K562 (cell line): ENCODE measurements around the gene TMEFF1. TPM values are rescaled to one million over a fixed set of nuclear protein-coding genes. Genes with fewer than 3 reads are reported as not detected.

Experiments used
- ATAC-seq: fragments of 200-7000 bp; cut with Tn5 transposase; 3 replicates; pipeline ENCODE4 v1.9.1; 2020; ENCODE audit warnings: moderate library complexity
- BruUV-seq: library from RNA; stranded (reverse); fragments of 400-500 nt; replicated peaks from 2 replicates; lab custom pipeline; 2021; lab: Mats Ljungman, UMichigan
- CTCF ChIA-PET: fragments of 300-600 bp; formaldehyde crosslinking; extraction: SDS; loops from one replicate; lab custom pipeline; 2021; ENCODE audit warnings: low intra/inter-chr PET ratio; lab: Yijun Ruan, JAX
- POLR2A ChIA-PET: fragments of 300-600, 350-650 bp; sonication (Branson Sonifier 250); formaldehyde crosslinking; extraction: SDS; loops from one replicate; lab custom pipeline; 2021; ENCODE audit warnings: antibody characterized with exemption, inconsistent platforms; lab: Yijun Ruan, JAX
- DNase-seq, 4 experiments: peaks; one replicate each; pipeline versions ENCODE4 v3.0.0 to v3.0.0-alpha.2; 2011 to 2018; ENCODE audit warnings: low spot score in 3 of 4, mixed read lengths in 3 of 4; ENCODE audit errors: extremely low read depth in 1 of 4
- FAIRE-seq: peaks from 2 replicates; lab custom pipeline; 2011; peaks lifted over from hg19 to GRCh38; lab: Jason Lieb, UNC
- H2AFZ ChIP-seq: 2 replicates; pipeline ENCODE4 v1.6.0; 2011; ENCODE audit warnings: low read depth, low read length, control low read depth, inconsistent platforms
- H3K27ac ChIP-seq: fragments of 200-600 bp; 3 replicates; pipeline ENCODE4 v1.8.0; 2011; ENCODE audit warnings: low read depth, mild to moderate bottlenecking, control low read depth, inconsistent platforms, low read length, moderate library complexity, mixed read lengths; ENCODE audit errors: extremely low read depth
- H3K27me3 ChIP-seq, 2 experiments: fragments of 300-600 bp in 1 of 2; 2 replicates in 1 of 2; 3 replicates in 1 of 2; pipeline versions ENCODE4 v1.6.0 to v1.8.0; 2011; ENCODE audit warnings: inconsistent platforms in 2 of 2, low read length in 2 of 2, mild to moderate bottlenecking in 1 of 2, mixed read lengths in 1 of 2, moderate library complexity in 1 of 2; ENCODE audit not compliant: control insufficient read depth in 2 of 2, insufficient read depth in 2 of 2
- H3K36me3 ChIP-seq: fragments of 300-600 bp; 3 replicates; pipeline ENCODE4 v1.8.0; 2011; ENCODE audit warnings: mild to moderate bottlenecking, low read length, inconsistent platforms; ENCODE audit not compliant: control insufficient read depth, insufficient read depth
- H3K4me1 ChIP-seq, 2 experiments: fragments of 200-600 bp in 1 of 2; replicated peaks in 1 of 2; 2 replicates in 1 of 2; 3 replicates in 1 of 2; pipeline versions ENCODE4 v1.5.1 to v1.8.0; 2011; ENCODE audit warnings: inconsistent platforms in 2 of 2, low read length in 2 of 2, mild to moderate bottlenecking in 1 of 2, mixed read lengths in 1 of 2, moderate library complexity in 1 of 2; ENCODE audit not compliant: control insufficient read depth in 2 of 2, insufficient read depth in 2 of 2
- H3K4me2 ChIP-seq: 2 replicates; pipeline ENCODE4 v1.6.1; 2011; ENCODE audit warnings: low read length, control low read depth, inconsistent platforms, mixed read lengths; ENCODE audit not compliant: insufficient read depth
- H3K4me3 ChIP-seq: fragments of 200-600 bp; sonication (generic), shearing (Covaris generic); 2 replicates; pipeline ENCODE4 v1.5.1; 2016; ENCODE audit warnings: control low read depth, inconsistent platforms
- H3K79me2 ChIP-seq: fragments of 200-600 bp; 3 replicates; pipeline ENCODE4 v1.8.0; 2011; ENCODE audit warnings: low read length, inconsistent platforms; ENCODE audit not compliant: control insufficient read depth, insufficient read depth
- H3K9ac ChIP-seq, 2 experiments: 2 replicates each; pipeline versions ENCODE4 v1.6.0 to v1.6.1; 2011; ENCODE audit warnings: low read depth in 2 of 2, low read length in 2 of 2, control low read depth in 1 of 2, inconsistent platforms in 1 of 2, mild to moderate bottlenecking in 1 of 2, mixed read lengths in 1 of 2; ENCODE audit not compliant: insufficient read depth in 1 of 2
- H3K9me1 ChIP-seq: one replicate; pipeline ENCODE4 v1.6.0; 2011; ENCODE audit warnings: inconsistent platforms, mild to moderate bottlenecking, low read length, moderate library complexity; ENCODE audit not compliant: control insufficient read depth, insufficient read depth
- H3K9me3 ChIP-seq: replicated peaks from 2 replicates; pipeline ENCODE4 v1.5.1; 2011; ENCODE audit warnings: low read depth, low read length, inconsistent platforms; ENCODE audit not compliant: control insufficient read depth, insufficient read depth
- H4K20me1 ChIP-seq: replicated peaks from 2 replicates; pipeline ENCODE4 v1.6.1; 2011; ENCODE audit warnings: low read length, inconsistent platforms, mixed read lengths; ENCODE audit not compliant: control insufficient read depth, insufficient read depth
- CBFA2T2 ChIP-seq: fragments of 450-650 bp; conservative IDR thresholded peaks from 2 replicates; pipeline ENCODE4 v1.6.1; 2017; ENCODE audit warnings: mild to moderate bottlenecking
- HDAC3 ChIP-seq: fragments of 450-650 bp; IDR thresholded peaks from 2 replicates; pipeline ENCODE4 v1.6.1; 2018; ENCODE audit warnings: borderline replicate concordance, mild to moderate bottlenecking, moderate library complexity; ENCODE audit not compliant: partially characterized antibody
- PTBP1 ChIP-seq: fragments of 200-400 bp; formaldehyde crosslinking; IDR thresholded peaks from 2 replicates; pipeline ENCODE4 v1.6.1; 2017; ENCODE audit warnings: low read depth, low read length
- TFAP4 ChIP-seq: sonication (generic); formaldehyde crosslinking; IDR thresholded peaks from 2 replicates; pipeline ENCODE4 v1.8.0; 2022; ENCODE audit warnings: missing genetic modification reagents, mild to moderate bottlenecking, moderate library complexity, borderline replicate concordance
- ZBTB34 ChIP-seq: fragments of 250-450 bp; sonication (Bioruptor Pico); IDR thresholded peaks from 2 replicates; pipeline ENCODE4 v1.8.0; 2021; ENCODE audit warnings: mild to moderate bottlenecking, moderate library complexity
- ZBTB49 ChIP-seq: sonication (generic); formaldehyde crosslinking; IDR thresholded peaks from 2 replicates; pipeline ENCODE4 v1.8.0; 2022; ENCODE audit warnings: missing genetic modification reagents, mild to moderate bottlenecking, borderline replicate concordance
- ZBTB5 ChIP-seq: fragments of 450-650 bp; IDR thresholded peaks from 2 replicates; pipeline ENCODE4 v1.6.1; 2017; ENCODE audit warnings: antibody characterized with exemption
- ZNF324 ChIP-seq: fragments of 250-450 bp; sonication (Bioruptor Pico); IDR thresholded peaks from 2 replicates; pipeline ENCODE4 v1.4.0; 2020; ENCODE audit warnings: mild to moderate bottlenecking
- ZNF449 ChIP-seq: fragments of 250-450 bp; sonication (Bioruptor Pico); IDR thresholded peaks from 2 replicates; pipeline ENCODE4 v1.8.0; 2022; ENCODE audit warnings: moderate library complexity, mild to moderate bottlenecking, inconsistent platforms
- ZNF699 ChIP-seq: fragments of 250-450 bp; sonication (Bioruptor Pico); IDR thresholded peaks from 2 replicates; pipeline ENCODE4 v1.8.0; 2021; ENCODE audit warnings: mild to moderate bottlenecking, moderate library complexity; ENCODE audit not compliant: insufficient replicate concordance
- WGBS: fragments of 100-300 bp; shearing (Covaris generic); methylation state at CpG from one replicate; pipeline ENCODE4 v1.1.6; 2016; ENCODE audit warnings: low coverage, mixed read lengths; ENCODE audit not compliant: insufficient coverage; ENCODE audit errors: missing lambda C conversion rate; 5-methylcytosine and 5-hydroxymethylcytosine counted together
- in situ Hi-C: fragments of 300-500 bp; cut with MboI; formaldehyde crosslinking; loops from 4 replicates; pipeline ENCODE4 v1.15.0; 2018; ENCODE audit warnings: inconsistent platforms, mixed read lengths
- intact Hi-C: fragments of 100-400 bp; cut with micrococcal nuclease; formaldehyde crosslinking; loops from 2 replicates; pipeline ENCODE4 v1.14.2; 2022
- polyA plus RNA-seq, 8 experiments: library from polyadenylated mRNA; depleted of rRNA in 4 of 8; stranded (reverse) in 5 of 8; unstranded in 3 of 8; fragments of >200 nt; fragmentation: Nextera tagmentation in 2 of 8; fragmentation: Illumina TruSeq in 1 of 8; extraction: Ambion mirVana in 2 of 8; extraction: Trizol in 1 of 8; gene quantifications; 2 replicates each; pipeline versions ENCODE4 v1.2.1 to v1.2.3, GENCODE V29; 2011 to 2014; ENCODE audit warnings: inconsistent platforms in 1 of 8, missing spikeins in 1 of 8
- total RNA-seq, 7 experiments: library from RNA; depleted of rRNA in 6 of 7; stranded (reverse); fragments of >200 nt in 6 of 7; fragmentation: Illumina TruSeq in 2 of 7; extraction: Trizol in 2 of 7; gene quantifications; 2 replicates each; pipeline versions ENCODE4 v1.2.1 to v1.2.3, GENCODE V29; 2011 to 2021; ENCODE audit warnings: low replicate concordance in 1 of 7

Gene TMEFF1
- total and polyA plus RNA-seq, 9 of the 15 experiments (the other 6 are each of a cell fraction or from before 2014, with no cell fraction given), result 0.07 to 1.1 (median 0.28) TPM; not detected in 2

- Histone ChIP-seq H3K9ac (no peak overlapping the region), H3K9me1 (no peaks in the 10 kb centered on the region), H3K79me2 (0 out of 3 replicates have a peak, but pooled peaks cover 4% of the 10 kb centered on the region), H2AFZ (no peak overlapping the region), H3K27me3 (no peaks in the 10 kb centered on the region), H3K4me2 (no peak overlapping the region), H4K20me1 (no peaks in the 10 kb centered on the region), H3K4me3 (no peak overlapping the region), H3K27ac (no peak overlapping the region), H3K36me3 (peaks cover 35% of the 10 kb centered on the region; the same call in 2 of the 3 replicates), H3K4me1 (no peaks in the 10 kb centered on the region), H3K9me3 (no peaks in the 10 kb centered on the region)
- ChIA-PET POLR2A (interaction anchor here (1.3 kb wide), 1 partner anchor 19 kb away, joined by 3 read pairs; no protein-coding TSS in a partner anchor), CTCF (no interaction called here)
- BruUV-seq, result no TSS peak
- DNase-seq, result no peak
- no peak for ATAC-seq
- in situ Hi-C loops (no loop called here), intact Hi-C loops (no loop called here)
- TF ChIP-seq ZNF449 (CRISPR knock-in tag), result no peak
- TF ChIP-seq ZBTB49 (CRISPR knock-in tag), result no peak
- TF ChIP-seq ZBTB34 (CRISPR knock-in tag), result no peak
- TF ChIP-seq ZNF699 (CRISPR knock-in tag), result no peak
- no peak for TF ChIP-seq ZBTB5
- no peak for TF ChIP-seq PTBP1
- TF ChIP-seq CBFA2T2, result no peak
- no peak for TF ChIP-seq HDAC3
- TF ChIP-seq TFAP4 (CRISPR knock-in tag), result no peak
- TF ChIP-seq ZNF324, result no peak
- WGBS, result 94% methylated on average over 2 of the region's 2 CpGs
- no peak for FAIRE-seq
Observed at GRCh38 chr9:100448266-100448665, 24.7 kb upstream of the TMEFF1 start.
